Measurements from ENCODE around the gene GNAZ. TPM values are rescaled to one million over a fixed set of nuclear protein-coding genes. Genes with fewer than 3 reads are reported as not detected.

Gene GNAZ
- total and polyA plus RNA-seq, 11 donors: 1.1 to 13.9 (median 2.5) TPM

- intact Hi-C loops (cut with DNase I): loop anchor here (1.0 to 10.0 kb wide), 6 partner anchors 150 to 665 kb away; no protein-coding TSS in a partner anchor
- Histone ChIP-seq H3K27me3 (no peaks in the 10 kb centered on the region), H3K4me1 (peaks cover 0 to 10% (median 3%) of the 10 kb centered on the region in 12 donors), H3K4me3 (no peak overlapping the region), H3K36me3 (no peaks in the 10 kb centered on the region), H3K9me3 (no peaks in the 10 kb centered on the region), H3K27ac (no peak overlapping the region)
- DNase-seq: no peak
- TF ChIP-seq CTCF (IDR thresholded peaks at IDR 0.05) (no peak), POLR2A (IDR thresholded peaks at IDR 0.05) (no peak)
- 71 to 78% (median 74%) methylated on average over 9 of the region's 9 CpGs for WGBS, 4 donors
- ATAC-seq: peak in 1 of 4 donors; percentile 2
These were observed 57.5 kb downstream of the GNAZ start for GRCh38 chr22:23127788-23128187.

GRCh38 chr22:23128269-23129108 is 58.2 kb downstream of the GNAZ start:
- no peak for TF ChIP-seq POLR2A (IDR thresholded peaks at IDR 0.05)
- peak; percentile 67 to 91 (median 80) for TF ChIP-seq CTCF (IDR thresholded peaks at IDR 0.05)
- no peaks in the 10 kb centered on the region for H3K9me3 ChIP-seq
- intact Hi-C loops (cut with DNase I): loop anchor here (1.0 to 10.0 kb wide), 6 partner anchors 151 to 666 kb away; no protein-coding TSS in a partner anchor
- DNase-seq (peak; percentile 70 to 76 (median 72)), ATAC-seq (peak; percentile 71 to 95 (median 88))
- H3K27ac ChIP-seq: no peak overlapping the region
- H3K27me3 ChIP-seq: no peaks in the 10 kb centered on the region
- WGBS, 4 donors: 28 to 41% (median 31%) methylated on average over 12 to 14 of the region's 14 CpGs
- no peaks in the 10 kb centered on the region for H3K36me3 ChIP-seq
- peaks cover 0 to 10% (median 3%) of the 10 kb centered on the region in 12 donors for H3K4me1 ChIP-seq
- no peak overlapping the region for H3K4me3 ChIP-seq

- no peaks in the 10 kb centered on the region for H3K36me3 ChIP-seq
- intact Hi-C loops (cut with DNase I): loop anchor here in 5 of 10 donors (2.0 to 10.0 kb wide), 5 partner anchors 152 to 667 kb away; no protein-coding TSS in a partner anchor
- no peaks in the 10 kb centered on the region for H3K27me3 ChIP-seq
- no peak overlapping the region for H3K4me3 ChIP-seq
- H3K9me3 ChIP-seq: no peaks in the 10 kb centered on the region
- peaks cover 0 to 10% (median 3%) of the 10 kb centered on the region in 12 donors for H3K4me1 ChIP-seq
- no peak for TF ChIP-seq CTCF (IDR thresholded peaks at IDR 0.05)
- TF ChIP-seq POLR2A (IDR thresholded peaks at IDR 0.05): no peak
- no peak for ATAC-seq
- no peak overlapping the region for H3K27ac ChIP-seq
- WGBS, 4 donors: 75 to 87% (median 78%) methylated on average over 10 of the region's 10 CpGs
- DNase-seq: no peak
These were observed 58.8 kb downstream of the GNAZ start for GRCh38 chr22:23129149-23129548.

- intact Hi-C loops (cut with DNase I): no loop called here
- no peak for ATAC-seq
- DNase-seq: no peak
- WGBS, 4 donors: 65 to 72% (median 68%) methylated on average over 3 of the region's 3 CpGs
- Histone ChIP-seq H3K36me3 (no peaks in the 10 kb centered on the region), H3K4me1 (peaks cover 0 to 10% (median 3%) of the 10 kb centered on the region in 12 donors), H3K4me3 (no peak overlapping the region), H3K27me3 (no peaks in the 10 kb centered on the region), H3K27ac (no peak overlapping the region), H3K9me3 (no peaks in the 10 kb centered on the region)
- no peak for TF ChIP-seq POLR2A (IDR thresholded peaks at IDR 0.05)
- TF ChIP-seq CTCF (IDR thresholded peaks at IDR 0.05): no peak
These were observed 60.4 kb downstream of the GNAZ start for GRCh38 chr22:23130697-23131096.
